PC-3 (cell line): ENCODE data around the gene STEAP4. TPM values are rescaled to one million over a fixed set of nuclear protein-coding genes. Genes with fewer than 3 reads are reported as not detected.
"Not testable (repeated sequence)": the region's sequence is repeated elsewhere in the genome, so short reads cannot be mapped to it uniquely, and the experiment has no call there.

Source experiments
- ATAC-seq: fragments of 200-7000 bp; cut with Tn5 transposase; 2 replicates; pipeline ENCODE4 v1.9.1; 2020; ENCODE audit warnings: mild to moderate bottlenecking, moderate library complexity
- BruUV-seq: library from RNA; stranded (reverse); fragments of 400-500 nt; replicated peaks from 2 replicates; lab custom pipeline; 2021; lab: Mats Ljungman, UMichigan
- CTCF ChIA-PET: fragments of 300-600 bp; sonication (Branson Sonifier 250); formaldehyde crosslinking; loops from one replicate; lab custom pipeline; 2022; ENCODE audit warnings: antibody characterized with exemption; lab: Charles Lee
- POLR2A ChIA-PET: fragments of 300-600 bp; sonication (Branson Sonifier 250); formaldehyde crosslinking; loops from one replicate; lab custom pipeline; 2022; ENCODE audit warnings: antibody characterized with exemption; ENCODE audit not compliant: unreplicated experiment; lab: Charles Lee
- DNase-seq: peaks from one replicate; pipeline ENCODE4 v3.0.0-alpha.2; 2015
- H2AFZ ChIP-seq: fragments of 300-600 bp; sonication (generic); 2 replicates; pipeline ENCODE4 v1.6.0; 2016; ENCODE audit warnings: antibody characterized with exemption, low read length
- H3F3A ChIP-seq: fragments of 300-600 bp; sonication (generic); one replicate; pipeline ENCODE4 v1.6.0; 2017; ENCODE audit warnings: antibody characterized with exemption, low read length, control low read depth, mild to moderate bottlenecking; ENCODE audit not compliant: unreplicated experiment
- H3K27ac ChIP-seq: fragments of 300-600 bp; sonication (generic); 2 replicates; pipeline ENCODE4 v1.5.1; 2016; ENCODE audit warnings: mild to moderate bottlenecking, low read length
- H3K27me3 ChIP-seq: fragments of 300-600 bp; sonication (generic); 2 replicates; pipeline ENCODE4 v1.6.1; 2016; ENCODE audit warnings: low read length, mixed read lengths
- H3K36me3 ChIP-seq: fragments of 300-600 bp; sonication (generic); 2 replicates; pipeline ENCODE4 v1.6.1; 2016; ENCODE audit warnings: low read depth, mixed run types, low read length, mixed read lengths
- H3K4me1 ChIP-seq: fragments of 300-600 bp; sonication (generic); 2 replicates; pipeline ENCODE4 v1.5.1; 2016; ENCODE audit warnings: low read length; ENCODE audit not compliant: insufficient read depth
- H3K4me2 ChIP-seq: fragments of 300-600 bp; sonication (generic); 2 replicates; pipeline ENCODE4 v1.6.0; 2016; ENCODE audit warnings: low read length
- H3K4me3 ChIP-seq: fragments of 300-600 bp; sonication (generic); 2 replicates; pipeline ENCODE4 v1.5.1; 2016; ENCODE audit warnings: mild to moderate bottlenecking, low read length, mixed read lengths
- H3K79me2 ChIP-seq: fragments of 300-600 bp; sonication (generic); 2 replicates; pipeline ENCODE4 v1.6.1; 2017; ENCODE audit warnings: low read length, mixed read lengths
- H3K9ac ChIP-seq: fragments of 300-600 bp; sonication (generic); 2 replicates; pipeline ENCODE4 v1.6.0; 2016; ENCODE audit warnings: mild to moderate bottlenecking, low read length
- H3K9me2 ChIP-seq: fragments of 300-600 bp; sonication (generic); replicated peaks from 2 replicates; pipeline ENCODE4 v1.6.1; 2016; ENCODE audit warnings: mixed run types, low read length, mixed read lengths
- H3K9me3 ChIP-seq: fragments of 300-600 bp; sonication (generic); 2 replicates; pipeline ENCODE4 v1.6.1; 2016; ENCODE audit warnings: low read length, mixed read lengths
- H4K20me1 ChIP-seq: fragments of 300-600 bp; sonication (generic); 2 replicates; pipeline ENCODE4 v1.6.1; 2016; ENCODE audit warnings: low read length, mixed read lengths
- CTCF ChIP-seq: fragments of 300-600 bp; sonication (generic); conservative IDR thresholded peaks from 2 replicates; pipeline ENCODE4 v1.5.1; 2017; ENCODE audit warnings: antibody characterized with exemption, low read depth, mild to moderate bottlenecking, low read length
- EZH2 ChIP-seq: fragments of 300-600 bp; sonication (generic); IDR thresholded peaks from one replicate; pipeline ENCODE4 v1.6.1; 2017; ENCODE audit warnings: antibody characterized with exemption, mild to moderate bottlenecking, low read length; ENCODE audit not compliant: unreplicated experiment
- EZH2phosphoT487 ChIP-seq: fragments of 300-600 bp; sonication (generic); IDR thresholded peaks from 2 replicates; pipeline ENCODE4 v1.6.1; 2018; ENCODE audit warnings: mild to moderate bottlenecking, antibody characterized with exemption, low read length, borderline replicate concordance
- intact Hi-C: fragments of 100-400 bp; cut with micrococcal nuclease; formaldehyde crosslinking; loops from 2 replicates; pipeline ENCODE4 v1.9.0; 2023
- total RNA-seq: library from RNA; depleted of rRNA; stranded (reverse); fragments of >200 nt; gene quantifications from 2 replicates; pipeline ENCODE4 v1.2.3, GENCODE V29; 2014

The STEAP4 gene
- total RNA-seq, 1 experiment from 2014 or later, result 1.7 TPM

- CTCF ChIA-PET, result no interaction called here
- POLR2A ChIA-PET, result no interaction called here
- no peaks in the 10 kb centered on the region for H4K20me1 ChIP-seq
- no peak for DNase-seq
- no peak overlapping the region for H3K9ac ChIP-seq
- H2AFZ ChIP-seq, result no peak overlapping the region
- H3F3A ChIP-seq, result no peaks in the 10 kb centered on the region
- intact Hi-C loops, result no loop called here
- H3K4me2 ChIP-seq, result no peak overlapping the region
- H3K9me2 ChIP-seq, result no peaks in the 10 kb centered on the region
- no peak overlapping the region for H3K27ac ChIP-seq
- no TSS peak for BruUV-seq
- H3K79me2 ChIP-seq, result no peaks in the 10 kb centered on the region
- no peak overlapping the region for H3K4me3 ChIP-seq
- no peaks in the 10 kb centered on the region for H3K27me3 ChIP-seq
- H3K36me3 ChIP-seq, result no peaks in the 10 kb centered on the region
- H3K9me3 ChIP-seq, result no peaks in the 10 kb centered on the region
- no peaks in the 10 kb centered on the region for H3K4me1 ChIP-seq
- TF ChIP-seq CTCF (no peak), EZH2phosphoT487 (no peak), EZH2 (no peak)
- ATAC-seq, result no peak
Observed at GRCh38 chr7:88267421-88267820, 39.3 kb downstream of the STEAP4 start.

GRCh38 chr7:88264987-88265386 is 41.7 kb downstream of the STEAP4 start:
- H3K9me2 ChIP-seq, H3K9me3 ChIP-seq, CTCF ChIA-PET, BruUV-seq, intact Hi-C loops, H3K4me3 ChIP-seq, H3K4me1 ChIP-seq, H3F3A ChIP-seq, DNase-seq, H3K9ac ChIP-seq, H4K20me1 ChIP-seq, H3K27me3 ChIP-seq, H3K27ac ChIP-seq, H2AFZ ChIP-seq, H3K36me3 ChIP-seq, H3K79me2 ChIP-seq, ATAC-seq, H3K4me2 ChIP-seq: not testable (repeated sequence)
- POLR2A ChIA-PET, result interaction anchor here (0.6 kb wide), 1 partner anchor 10 kb away, joined by 5 read pairs; no protein-coding TSS in a partner anchor

- Histone ChIP-seq H3K79me2 (no peaks in the 10 kb centered on the region), H3K9me2 (no peaks in the 10 kb centered on the region), H3K9ac (no peak overlapping the region), H3K9me3 (no peaks in the 10 kb centered on the region), H3K27ac (no peak overlapping the region), H3F3A (no peaks in the 10 kb centered on the region), H3K36me3 (no peaks in the 10 kb centered on the region), H2AFZ (no peak overlapping the region), H3K4me2 (no peak overlapping the region), H3K4me3 (no peak overlapping the region), H3K27me3 (no peaks in the 10 kb centered on the region), H3K4me1 (peaks cover 16% of the 10 kb centered on the region), H4K20me1 (no peaks in the 10 kb centered on the region)
- TF ChIP-seq EZH2 (no peak), CTCF (no peak), EZH2phosphoT487 (no peak)
- no peak for DNase-seq
- intact Hi-C loops, result no loop called here
- no TSS peak for BruUV-seq
- ChIA-PET CTCF (no interaction called here), POLR2A (no interaction called here)
- no peak for ATAC-seq
Observed at GRCh38 chr7:88262562-88262961, 44.1 kb downstream of the STEAP4 start.
